NOMO-1 treated with DMSO at 0.1 percent for 48 hours (cell line): Measurements from ENCODE around the gene TMEM38B.

Experiments used
- DNase-seq: peaks from one replicate; lab custom pipeline; 2025; ENCODE audit not compliant: unreplicated experiment; lab: John Stamatoyannopoulos, UW

The TMEM38B gene, protein sequence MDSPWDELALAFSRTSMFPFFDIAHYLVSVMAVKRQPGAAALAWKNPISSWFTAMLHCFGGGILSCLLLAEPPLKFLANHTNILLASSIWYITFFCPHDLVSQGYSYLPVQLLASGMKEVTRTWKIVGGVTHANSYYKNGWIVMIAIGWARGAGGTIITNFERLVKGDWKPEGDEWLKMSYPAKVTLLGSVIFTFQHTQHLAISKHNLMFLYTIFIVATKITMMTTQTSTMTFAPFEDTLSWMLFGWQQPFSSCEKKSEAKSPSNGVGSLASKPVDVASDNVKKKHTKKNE

DNA sequence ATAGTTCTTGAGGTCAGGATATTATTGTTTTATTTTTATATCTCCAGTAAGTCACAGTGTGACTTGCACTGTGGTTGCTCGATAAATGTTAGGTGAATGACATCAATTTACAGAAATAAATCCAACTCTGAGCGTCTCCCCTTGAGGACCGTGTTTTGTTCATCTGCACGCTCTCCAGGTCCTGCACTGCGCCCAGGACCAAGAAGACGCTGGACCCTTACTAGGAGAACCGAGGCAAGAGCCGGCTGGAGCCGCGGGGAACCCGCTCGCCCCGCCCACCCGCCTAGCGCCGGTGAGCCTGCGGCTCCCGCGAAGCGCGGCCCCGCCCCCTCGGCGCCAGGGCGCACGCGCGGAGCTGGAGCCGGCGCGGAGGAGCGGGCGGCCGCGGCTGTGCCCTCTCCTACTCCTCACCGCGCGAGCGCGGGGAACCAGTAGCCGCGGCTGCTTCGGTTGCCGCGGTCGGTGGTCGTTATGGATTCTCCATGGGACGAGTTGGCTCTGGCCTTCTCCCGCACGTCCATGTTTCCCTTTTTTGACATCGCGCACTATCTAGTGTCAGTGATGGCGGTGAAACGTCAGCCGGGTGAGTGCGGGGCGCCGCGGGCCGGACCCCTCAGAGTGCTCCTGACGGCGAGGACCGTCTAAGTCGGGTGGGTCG is at the start of gene TMEM38B:
Gene TMEM38B (plus strand): TSS at position 352 of the 658 bp plus-strand sequence. CDS start 120 bp downstream, at position 472.
- DNase-seq = peak; percentile 62

DNA sequence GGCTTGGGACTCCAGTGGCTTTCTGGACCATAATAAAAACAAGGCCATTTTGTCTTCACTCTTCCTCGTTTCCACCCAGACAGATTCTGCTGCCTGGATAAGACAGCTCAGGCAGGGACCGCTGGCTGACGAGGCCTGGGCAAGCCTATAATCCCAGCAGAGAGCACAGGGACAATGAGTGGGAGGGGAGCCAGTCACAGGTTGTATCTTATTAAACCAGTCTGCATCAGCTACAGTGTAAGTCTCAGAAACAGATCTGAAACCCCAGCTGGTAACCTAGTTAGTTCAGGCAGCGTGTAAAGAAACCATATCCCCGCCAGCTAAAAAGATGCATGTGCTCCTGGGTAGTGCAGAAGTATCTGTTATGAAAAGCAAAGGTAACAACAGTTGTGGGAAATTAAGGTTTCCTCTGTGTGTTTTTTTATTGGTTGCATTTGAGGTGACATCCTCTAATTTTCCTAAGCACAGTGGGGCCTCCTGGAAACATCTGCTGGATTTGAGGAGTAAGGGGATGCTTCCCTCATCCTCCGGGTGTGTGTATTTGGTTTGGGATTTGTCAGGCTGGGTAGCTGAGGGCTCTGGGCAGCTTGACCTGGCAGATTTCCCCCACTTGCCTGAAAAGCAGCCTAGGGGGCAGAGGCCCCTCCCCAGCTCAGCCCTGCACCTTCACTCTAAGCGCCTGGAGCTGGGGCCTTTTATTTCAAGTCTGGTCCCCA is 47.3 kb upstream of the TMEM38B start:
- DNase-seq = no peak

DNA sequence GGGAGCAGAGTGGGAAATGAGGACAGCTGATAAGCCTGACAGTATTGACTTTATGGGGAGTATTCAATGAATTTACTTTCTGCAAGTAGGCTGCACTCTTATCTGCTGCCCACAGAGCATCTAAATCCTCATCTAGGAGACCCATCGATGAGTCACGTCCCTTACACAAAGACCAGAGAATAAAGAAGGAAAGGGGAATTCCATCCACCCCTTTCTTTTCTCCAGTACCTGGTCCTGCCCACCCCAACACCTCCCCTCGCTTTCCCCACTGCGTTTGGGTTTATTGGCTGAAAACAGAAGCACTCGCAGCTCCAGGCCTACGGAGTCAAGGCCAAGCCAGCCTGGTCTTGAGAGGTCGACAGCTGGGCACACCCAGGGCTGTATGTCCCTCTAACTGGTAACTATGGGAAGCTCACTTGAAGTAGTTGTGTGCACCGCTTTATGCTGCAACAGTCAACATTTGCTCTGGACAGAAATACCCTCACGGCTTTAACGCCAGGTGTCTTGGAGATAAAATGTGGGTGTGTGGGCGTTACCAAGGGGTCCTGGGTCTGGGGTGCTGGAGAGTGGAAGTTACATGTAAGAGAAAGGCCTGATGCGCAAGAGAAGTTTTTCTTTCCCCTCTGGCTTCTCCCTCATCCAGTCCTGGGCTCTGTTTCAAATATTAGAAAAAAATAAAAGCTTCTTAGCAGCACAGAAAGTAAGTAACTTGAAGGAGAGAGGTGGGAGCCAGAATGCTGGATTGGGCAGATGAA is 46.6 kb upstream of the TMEM38B start:
- DNase-seq = no peak

DNA sequence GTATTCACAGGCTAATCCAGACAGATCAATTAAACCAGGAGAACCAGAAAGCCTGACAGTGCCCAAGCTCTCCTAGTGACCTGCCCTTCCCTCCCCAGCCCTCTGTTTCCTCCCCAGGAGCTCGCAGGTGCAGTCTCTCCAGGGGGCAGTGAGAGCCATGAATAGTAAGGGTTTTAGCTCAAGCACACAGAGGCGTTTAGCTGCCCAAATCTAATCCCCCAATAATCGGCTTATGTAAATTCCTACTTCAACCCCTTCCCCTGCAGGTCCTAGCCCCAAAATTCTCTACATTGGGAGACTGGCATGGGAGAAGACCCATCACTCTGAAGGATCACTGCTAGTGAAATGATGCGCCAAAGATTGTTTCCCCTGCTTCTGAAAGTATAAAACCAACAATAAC is 42.5 kb upstream of the TMEM38B start:
- DNase-seq = no peak

DNA sequence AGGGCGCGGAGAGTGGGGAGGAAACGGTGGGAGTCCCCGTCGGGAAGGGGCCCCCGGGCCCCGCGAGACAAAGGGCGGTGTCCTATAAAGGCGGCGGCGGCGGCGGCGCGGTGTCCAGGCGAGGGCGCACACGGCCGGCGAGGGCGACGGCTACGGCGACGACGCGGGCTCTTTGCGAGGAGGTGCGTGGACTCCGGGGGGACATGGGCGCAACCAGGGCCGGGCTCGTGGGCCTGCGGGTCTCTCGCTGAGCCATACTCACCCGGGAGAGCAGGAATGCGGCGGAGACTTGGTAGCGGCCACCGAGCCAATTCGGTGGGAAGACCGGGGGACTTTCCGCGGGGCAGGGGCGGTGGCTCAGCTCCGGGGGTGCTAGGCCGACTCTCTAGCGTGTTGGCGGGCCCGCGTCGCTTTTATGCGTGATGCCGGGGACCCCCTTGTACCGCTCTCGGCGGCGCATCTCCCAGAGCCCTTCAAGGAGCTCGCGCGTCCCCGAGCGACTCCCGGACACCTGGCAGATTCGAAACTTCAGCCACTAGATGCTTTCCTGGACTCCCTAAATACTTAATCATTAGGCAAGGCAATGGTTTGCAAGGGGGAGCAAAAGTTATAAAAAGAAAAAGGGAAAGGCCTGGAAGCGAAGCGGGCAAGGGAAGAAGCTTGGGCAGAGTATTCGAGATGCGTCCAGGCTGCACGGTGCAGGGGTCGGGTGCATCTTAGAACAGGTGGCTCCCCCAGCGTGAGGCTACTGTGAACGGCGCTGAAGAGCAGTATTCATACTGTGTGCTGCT is 38.0 kb upstream of the TMEM38B start:
- DNase-seq = peak; percentile 38

DNA sequence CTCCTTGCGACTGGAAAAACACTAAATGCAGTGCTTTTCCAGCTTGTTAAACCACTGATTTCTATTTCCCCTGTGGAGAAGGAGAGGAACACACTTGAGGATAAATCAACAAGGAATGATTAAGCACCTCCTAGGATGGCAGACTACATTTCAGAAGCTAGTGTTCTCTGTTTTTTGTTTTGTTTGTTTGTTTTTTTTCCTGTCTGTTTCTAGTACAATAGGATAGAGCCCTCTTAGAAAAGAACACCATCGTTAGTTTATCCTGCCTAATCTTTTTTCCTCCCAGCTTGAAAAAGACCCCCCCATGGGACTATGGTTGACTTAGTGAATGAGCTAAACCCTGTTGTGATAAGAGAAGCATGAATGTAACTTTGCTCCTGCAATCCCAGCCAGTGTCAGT is 36.0 kb upstream of the TMEM38B start:
- no peak for DNase-seq

DNA sequence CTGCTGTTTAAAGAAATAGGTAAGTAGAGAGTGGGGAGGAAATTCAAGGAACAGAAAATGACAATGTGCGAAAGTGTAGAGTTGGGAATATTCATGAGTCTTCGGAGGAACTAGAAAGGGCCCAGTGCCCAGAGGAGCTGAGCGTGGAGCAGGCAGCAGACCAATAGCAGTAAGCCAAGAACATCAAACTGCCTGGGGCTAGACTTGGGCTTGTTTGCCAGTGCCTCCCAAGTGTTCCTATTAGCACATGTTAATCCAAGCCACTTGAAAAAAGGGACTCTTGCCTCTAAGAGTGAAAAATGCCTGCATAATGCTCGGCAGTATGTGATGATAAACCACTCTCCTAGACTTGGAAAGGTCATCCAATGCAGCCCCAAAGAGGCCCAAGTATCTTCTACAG is 33.3 kb upstream of the TMEM38B start:
- DNase-seq = no peak

DNA sequence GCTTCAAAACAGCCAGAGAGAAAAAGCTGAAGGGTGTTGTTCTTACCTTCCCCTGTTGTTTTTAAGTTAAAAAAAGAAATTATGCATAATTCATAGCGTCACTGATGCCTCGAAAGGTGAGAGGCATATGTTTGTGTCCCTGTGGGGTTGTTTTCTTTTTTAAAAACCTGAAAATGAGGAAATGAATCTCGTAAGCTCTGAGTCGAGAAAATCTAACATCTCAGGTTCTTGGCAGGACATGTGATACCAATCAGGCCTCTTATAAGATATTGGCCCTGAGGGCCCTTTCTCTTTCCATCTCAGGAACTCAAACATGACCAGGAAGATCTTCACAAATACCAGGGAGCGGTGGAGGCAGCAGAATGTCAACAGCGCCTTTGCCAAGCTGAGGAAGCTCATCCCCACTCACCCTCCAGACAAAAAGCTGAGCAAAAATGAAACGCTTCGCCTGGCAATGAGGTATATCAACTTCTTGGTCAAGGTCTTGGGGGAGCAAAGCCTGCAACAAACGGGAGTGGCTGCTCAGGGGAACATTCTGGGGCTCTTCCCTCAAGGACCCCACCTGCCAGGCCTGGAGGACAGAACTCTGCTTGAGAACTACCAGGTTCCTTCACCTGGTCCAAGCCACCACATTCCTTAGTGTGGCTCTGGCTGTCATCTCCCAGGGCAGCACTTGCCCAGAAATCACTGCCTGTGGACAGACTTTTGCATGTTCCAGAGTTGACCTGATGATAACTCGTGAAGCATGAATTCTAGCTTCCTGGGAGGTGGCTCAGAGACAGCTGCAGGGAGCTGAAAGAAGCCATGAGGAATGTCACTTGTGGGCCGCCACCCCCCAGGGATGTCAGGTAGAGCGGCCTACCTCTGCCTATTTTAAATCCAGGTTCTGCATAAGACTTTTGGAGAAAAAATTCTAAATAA is 31.9 kb upstream of the TMEM38B start, which contains the start of gene TAL2:
Gene TAL2 (plus strand): TSS at position 274 of the 921 bp plus-strand sequence. CDS start 40 bp downstream, at position 314.
- DNase-seq = no peak

DNA sequence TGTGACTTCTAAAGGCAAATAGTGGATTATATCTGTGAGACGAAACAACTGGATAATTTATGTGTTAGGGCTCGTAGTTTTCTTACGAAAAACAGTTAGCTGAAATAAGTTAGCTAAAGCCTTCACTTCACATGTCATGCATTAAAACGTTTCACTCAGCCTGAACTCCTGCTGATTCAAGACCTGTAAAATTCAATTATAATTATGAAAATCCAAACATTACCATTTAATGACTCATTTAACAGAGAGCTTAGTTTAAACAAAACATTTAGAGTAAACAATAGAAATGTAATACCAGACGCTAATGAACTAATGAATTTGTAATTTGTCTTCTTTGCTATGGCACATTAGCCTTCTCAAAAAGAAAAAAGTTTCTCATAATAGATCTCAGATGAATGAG is 30.4 kb upstream of the TMEM38B start:
- no peak for DNase-seq

DNA sequence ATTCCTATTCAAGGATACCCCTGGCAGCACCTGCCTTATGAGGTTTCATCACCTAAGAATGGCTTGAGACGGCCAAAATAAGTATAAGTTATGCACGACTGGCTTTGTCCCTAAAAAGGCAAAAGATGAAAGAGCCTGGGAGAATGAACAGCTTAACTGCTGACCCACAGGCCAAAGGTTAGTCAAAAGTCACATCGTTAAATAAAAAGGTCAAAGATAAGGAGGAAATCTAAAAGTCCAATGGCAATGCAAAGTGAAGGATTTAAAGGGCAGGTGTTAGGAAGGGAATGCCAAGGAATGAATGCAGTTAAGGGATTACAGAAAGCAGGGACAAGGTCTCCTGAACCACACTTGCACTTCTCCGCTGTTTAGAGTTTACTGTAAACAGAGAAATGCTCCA is 26.5 kb upstream of the TMEM38B start:
- DNase-seq = no peak

DNA sequence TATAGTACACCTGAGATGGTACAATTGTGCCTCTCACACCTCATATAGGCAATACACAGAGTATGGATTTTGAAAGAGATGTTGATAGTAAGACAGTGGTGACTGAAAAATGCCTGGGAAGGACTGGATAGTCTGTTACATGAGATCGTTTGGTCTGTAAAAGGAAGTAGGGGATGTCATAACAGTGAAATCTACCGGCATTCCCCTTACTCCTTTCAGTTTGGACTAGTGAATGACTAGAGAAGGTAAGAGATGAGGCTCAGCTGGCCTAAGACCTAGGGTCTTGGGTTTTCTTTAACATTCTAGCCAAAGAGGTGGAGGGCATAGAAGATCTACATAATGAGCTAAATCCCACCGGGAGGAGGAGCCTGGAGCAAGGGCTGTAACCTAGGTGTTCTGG is 24.0 kb upstream of the TMEM38B start:
- no peak for DNase-seq

DNA sequence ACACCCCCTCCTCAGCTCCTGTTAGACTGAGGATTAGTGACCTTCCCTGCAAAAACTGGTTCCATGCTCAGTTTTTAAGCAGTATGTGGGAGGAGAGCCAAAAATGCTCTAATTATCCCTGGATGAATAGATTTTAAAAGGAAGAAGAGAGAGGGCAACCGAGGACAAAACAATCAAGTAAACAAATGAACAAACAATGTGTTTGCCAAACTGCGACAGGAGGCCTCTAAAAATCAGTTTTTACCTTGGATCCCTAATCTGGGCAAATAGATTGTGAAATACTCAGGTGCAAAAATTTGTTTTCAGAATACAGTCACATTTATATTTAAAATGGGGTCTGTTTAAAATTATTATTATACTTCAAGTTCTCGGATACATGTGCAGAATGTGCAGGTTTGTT is 23.6 kb upstream of the TMEM38B start:
- no peak for DNase-seq

DNA sequence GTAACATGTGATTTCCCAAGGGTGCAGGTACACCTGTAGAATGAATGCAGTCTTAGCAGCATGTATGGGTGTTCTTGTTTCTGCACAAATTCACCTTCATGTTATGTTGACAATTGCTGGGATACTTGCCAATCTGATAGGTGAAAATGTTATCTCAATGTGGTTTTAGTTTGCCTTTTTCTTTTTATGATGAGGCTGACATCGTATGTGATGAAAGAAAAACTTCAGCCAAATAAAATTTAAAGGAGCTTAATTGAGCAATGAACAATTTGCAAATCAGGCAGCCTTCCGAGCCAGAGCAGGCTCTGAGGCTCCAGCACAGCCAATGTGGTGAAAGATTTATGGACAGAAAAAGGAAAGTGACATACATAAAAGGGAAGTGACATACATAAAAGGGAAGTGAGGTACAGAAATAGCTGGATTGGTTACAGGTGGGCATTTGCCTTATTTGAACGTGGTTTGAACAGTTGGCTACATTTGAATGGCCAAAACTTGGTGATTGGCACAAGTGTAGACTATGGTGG is 21.6 kb upstream of the TMEM38B start:
- DNase-seq = peak; percentile 99

DNA sequence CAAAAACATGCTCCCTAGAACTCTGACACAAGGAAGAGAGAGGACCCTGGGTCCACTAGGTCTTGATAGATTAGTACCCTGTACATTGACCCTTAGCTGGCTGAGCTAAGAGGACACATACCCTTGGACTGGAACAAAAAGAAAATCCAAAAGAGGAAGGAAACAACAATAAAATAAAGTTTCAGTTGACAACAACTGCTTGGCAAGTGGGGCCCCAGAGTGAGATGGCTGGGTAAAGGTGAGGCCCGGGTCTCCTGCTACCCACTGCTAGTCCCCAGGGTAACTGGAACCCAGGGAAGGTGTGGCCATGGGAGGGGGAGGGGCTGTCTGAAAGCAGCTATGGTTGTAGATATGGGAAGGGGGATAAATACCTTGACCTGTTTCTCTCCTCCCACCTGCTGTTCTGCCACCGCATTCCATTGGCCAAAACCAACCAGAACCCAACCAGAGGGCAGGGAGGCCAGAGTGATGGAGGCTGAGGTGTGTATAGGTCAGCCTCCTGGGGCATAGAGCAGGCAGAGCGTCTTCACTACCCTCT is 20.4 kb upstream of the TMEM38B start:
- DNase-seq = peak; percentile 64

DNA sequence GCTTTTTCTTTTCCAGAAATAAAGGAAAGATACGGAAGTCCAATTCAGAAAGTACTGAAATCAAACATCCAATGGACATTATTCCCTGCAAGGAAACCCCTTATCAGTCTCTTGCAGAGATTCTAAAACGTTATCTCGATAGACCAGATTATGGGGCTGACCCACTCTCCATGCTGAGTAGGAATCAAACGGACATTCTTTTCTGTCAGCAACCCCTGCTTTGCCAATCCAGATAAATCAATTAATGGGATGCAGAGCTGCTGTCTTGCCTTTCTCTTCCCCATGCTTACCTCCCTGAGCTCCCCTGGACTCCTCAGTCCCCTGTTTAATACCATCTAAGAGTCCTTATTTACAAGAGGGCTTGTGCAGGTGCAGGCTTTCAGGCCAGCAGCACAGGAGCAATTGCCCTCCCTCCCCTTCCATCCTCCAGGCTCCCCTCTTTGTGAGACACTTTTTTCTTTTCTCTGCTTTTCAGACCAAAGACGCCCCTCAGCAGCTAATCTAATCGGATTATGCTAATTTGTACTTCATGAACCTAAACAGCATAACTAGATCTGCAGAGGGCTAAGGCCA is 17.9 kb upstream of the TMEM38B start:
- DNase-seq = no peak

DNA sequence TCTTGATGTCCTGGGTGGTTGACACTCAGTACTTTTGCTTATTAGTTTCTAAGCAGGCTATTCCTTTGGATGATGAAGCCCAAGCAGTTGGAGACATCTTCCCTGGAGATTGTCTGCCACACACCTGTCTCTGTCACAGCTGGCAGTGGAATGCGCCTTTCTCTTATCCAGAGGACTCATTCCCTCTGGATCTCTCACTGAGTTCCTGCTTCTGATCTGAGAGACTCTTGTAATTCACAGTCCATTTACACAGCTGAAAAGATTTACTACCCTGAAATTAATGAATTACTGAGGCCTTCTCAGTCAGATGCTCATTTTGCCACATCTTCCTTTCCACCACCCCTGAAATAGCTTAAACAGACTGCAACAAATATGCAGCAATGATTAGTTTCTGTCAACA is 16.2 kb upstream of the TMEM38B start:
- no peak for DNase-seq

DNA sequence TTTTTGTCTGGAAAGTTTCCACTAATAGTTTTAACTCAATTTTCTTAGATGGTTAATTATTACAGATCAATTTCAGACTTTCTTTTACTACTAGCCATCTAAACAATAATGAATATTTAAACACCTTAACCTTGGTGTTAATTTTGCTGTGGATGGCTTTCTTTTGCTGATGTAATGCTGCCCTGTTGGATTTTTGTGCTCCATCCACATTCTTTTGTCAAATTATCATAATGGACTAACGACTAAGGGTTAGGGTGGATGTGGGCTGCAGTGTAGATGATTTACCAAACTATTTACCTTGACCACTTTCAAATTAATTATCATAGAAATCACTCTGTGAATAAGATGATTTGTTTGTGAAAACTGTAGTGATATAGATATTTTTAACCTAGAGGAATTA is 15.6 kb upstream of the TMEM38B start:
- DNase-seq = no peak

DNA sequence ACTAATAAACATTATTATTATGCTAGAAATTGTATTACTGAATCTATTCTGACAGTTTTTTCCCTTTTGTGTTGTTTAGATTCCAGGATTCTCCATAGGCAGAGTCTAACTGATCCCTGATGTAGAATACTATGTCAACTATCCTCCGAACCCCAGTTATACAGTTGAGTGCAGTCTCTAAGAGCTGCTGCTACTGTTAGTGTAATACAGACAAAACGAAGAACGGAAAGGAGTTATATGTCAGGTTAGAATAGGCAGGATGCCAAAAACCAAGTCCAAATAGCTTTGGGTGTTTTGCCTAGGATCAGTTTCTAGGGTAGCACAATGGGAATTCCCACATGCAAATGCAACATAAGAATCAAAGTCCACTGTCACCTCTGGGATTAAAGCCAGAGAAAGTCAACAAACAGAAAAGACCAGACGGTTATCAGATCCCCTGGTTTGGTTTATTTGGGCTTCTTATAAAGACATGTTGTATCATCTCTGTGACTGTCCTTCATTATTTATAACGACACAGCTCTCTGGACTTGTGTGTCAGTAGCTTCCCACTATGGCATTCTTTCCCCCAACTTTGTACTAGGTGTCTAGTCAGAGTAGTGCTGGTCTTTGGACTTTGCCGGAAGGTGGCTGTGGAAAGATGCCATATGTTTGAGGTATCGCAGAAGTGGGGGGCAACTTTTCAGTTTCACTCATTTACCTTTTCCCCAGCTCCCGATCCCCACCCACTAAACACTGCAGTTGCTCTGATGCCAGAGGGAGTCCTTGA is 14.9 kb upstream of the TMEM38B start:
- no peak for DNase-seq
